OCI-LY7 (cell line): ENCODE results near the gene CAPZB.

Experiments used
- CTCF ChIP-seq: fragments of 200-600 bp; sonication (generic); conservative IDR thresholded peaks from 2 replicates; pipeline ENCODE4 v1.5.1; 2014; ENCODE audit warnings: mild to moderate bottlenecking, antibody characterized with exemption, low read length, moderate library complexity, mixed read lengths
- EZH2phosphoT487 ChIP-seq: fragments of 200-600 bp; sonication (generic); IDR thresholded peaks from 2 replicates; pipeline ENCODE4 v1.6.1; 2018; ENCODE audit warnings: low read depth, borderline replicate concordance, mild to moderate bottlenecking, mixed run types, antibody characterized with exemption, low read length, moderate library complexity, mixed read lengths

DNA sequence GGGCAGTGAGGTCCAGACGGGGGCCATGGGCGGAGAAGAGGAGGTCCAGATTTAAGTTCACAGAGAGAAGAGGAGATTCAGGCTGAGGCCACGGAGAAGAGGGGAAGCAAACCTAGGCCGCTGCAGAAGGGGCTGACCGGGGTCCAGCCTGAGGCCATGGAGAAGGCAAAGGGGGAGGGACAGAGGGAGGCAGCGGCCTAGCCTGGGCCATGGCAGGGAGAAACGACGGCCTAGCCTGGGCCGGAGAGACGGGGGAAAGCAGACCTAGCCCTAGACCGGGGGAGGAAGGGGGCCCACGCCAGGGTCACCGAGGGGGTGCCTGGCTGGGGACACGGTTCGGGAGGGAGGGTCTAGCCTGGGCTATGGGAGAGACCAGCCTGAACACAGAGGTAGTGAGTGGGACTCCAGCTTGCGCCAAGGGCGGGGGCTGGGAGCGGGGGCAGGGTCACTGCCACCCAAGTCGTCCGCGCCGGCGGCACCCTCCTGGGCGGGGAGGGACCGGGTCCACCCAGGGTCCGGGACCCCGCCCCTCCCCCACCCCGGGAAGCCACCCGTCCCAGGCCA is 459 bp downstream of the CAPZB start:
- TF ChIP-seq CTCF, result no peak
- TF ChIP-seq EZH2phosphoT487, result no peak
